Measurements from ENCODE around the gene CACNG1. TPM values are rescaled to one million over a fixed set of nuclear protein-coding genes. Genes with fewer than 3 reads are reported as not detected.
A peak's percentile ranks its signal among the peaks of the same experiment; 100 is the strongest.

Gene CACNG1
- total and polyA plus RNA-seq, 2 of the 4 experiments (the other 2 are of a cell fraction), result not detected

DNA sequence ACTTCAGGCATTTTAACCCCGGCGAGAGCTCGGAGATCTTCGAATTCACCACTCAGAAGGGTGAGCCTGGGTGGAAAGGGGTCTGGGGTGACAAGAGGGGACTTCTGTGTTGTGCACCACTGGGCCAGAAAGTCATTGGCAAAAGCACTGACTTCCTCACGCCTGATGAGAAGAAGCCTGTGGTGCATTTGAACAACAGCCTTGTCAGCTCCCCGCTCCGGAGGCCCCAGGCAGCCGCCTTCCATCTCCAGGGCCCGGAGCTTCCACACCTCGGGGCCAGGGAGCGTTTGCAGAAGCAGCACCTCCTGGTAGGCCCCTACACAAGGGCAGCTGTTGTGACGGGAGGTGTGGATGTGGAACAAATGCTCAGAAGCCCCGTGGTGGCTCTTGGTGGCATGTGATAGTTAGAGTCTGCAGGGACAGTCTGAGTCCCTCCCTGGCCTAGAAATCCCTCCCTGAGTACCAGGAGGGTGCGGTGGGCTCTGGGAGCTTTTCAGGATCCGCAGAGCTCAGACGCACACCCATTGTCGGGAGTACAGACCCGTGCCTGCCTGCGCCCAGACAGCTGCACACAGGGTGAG is 9.7 kb downstream of the CACNG1 start:
- no TSS peak for BruUV-seq (replicated peaks)
- Histone ChIP-seq H3K4me3 (ENCODE audit: insufficient read depth, low read depth, low read length) (no peak overlapping the region), H3K27me3 (ENCODE audit: control insufficient read depth, insufficient read depth, low read length) (peaks cover 7% of the 10 kb centered on the region), H4K20me1 (ENCODE audit: insufficient read depth, low read length) (0 out of 2 replicates have a peak, but pooled peaks cover 4% of the 10 kb centered on the region), H3K23ac (ENCODE audit: low read depth, low read length) (no peak overlapping the region), H3K4me2 (ENCODE audit: low read depth, low read length) (no peak overlapping the region), H3K4ac (ENCODE audit: low read depth, low read length) (no peak overlapping the region), H3K14ac (replicated peaks; ENCODE audit: low read depth, low read length) (no peak overlapping the region; the same call in 1 of the 2 replicates), H4K5ac (ENCODE audit: low read depth, low read length) (no peak overlapping the region), H3K9me1 (ENCODE audit: insufficient read depth, low read length) (peaks cover 5% of the 10 kb centered on the region), H3K36me3 (ENCODE audit: control insufficient read depth, insufficient read depth, low read length) (no peaks in the 10 kb centered on the region), H4K8ac (ENCODE audit: low read depth in 2 of 2, low read length in 2 of 2) (no peak overlapping the region), H3K9me3 (ENCODE audit: control insufficient read depth, insufficient read depth, low read length) (peaks cover 9% of the 10 kb centered on the region), H3K18ac (ENCODE audit: low read depth, low read length) (no peak overlapping the region), H3K9ac (ENCODE audit: low read depth, low read length) (no peak overlapping the region), H2AK5ac (ENCODE audit: low read depth, low read length) (no peak overlapping the region), H4K91ac (ENCODE audit: insufficient read depth, low read depth, low read length) (no peak overlapping the region), H3K4me1 (ENCODE audit: control insufficient read depth, insufficient read depth, low read length) (no peaks in the 10 kb centered on the region), H2BK120ac (ENCODE audit: low read depth, low read length) (no peak overlapping the region), H3K27ac (ENCODE audit: insufficient read depth, low read length) (no peak overlapping the region), H3K79me1 (ENCODE audit: low read depth in 1 of 2, low read length in 2 of 2) (no peaks in the 10 kb centered on the region), H2BK15ac (ENCODE audit: low read depth, low read length) (no peak overlapping the region), H2AFZ (replicated peaks; ENCODE audit: low read length, poor library complexity) (no peak overlapping the region), H2BK5ac (ENCODE audit: low read depth, low read length, poor library complexity, severe bottlenecking) (no peak overlapping the region), H2BK20ac (ENCODE audit: low read depth, low read length) (no peak overlapping the region), H3K56ac (ENCODE audit: extremely low read depth, insufficient read depth, low read length) (no peak overlapping the region), H2AK9ac (replicated peaks; ENCODE audit: low read depth, low read length, poor library complexity) (peak overlapping the region; percentile 24)
- DNase-seq (no peak), ATAC-seq (ENCODE audit: low read depth) (no peak)
- TF ChIP-seq, protein P1, sequence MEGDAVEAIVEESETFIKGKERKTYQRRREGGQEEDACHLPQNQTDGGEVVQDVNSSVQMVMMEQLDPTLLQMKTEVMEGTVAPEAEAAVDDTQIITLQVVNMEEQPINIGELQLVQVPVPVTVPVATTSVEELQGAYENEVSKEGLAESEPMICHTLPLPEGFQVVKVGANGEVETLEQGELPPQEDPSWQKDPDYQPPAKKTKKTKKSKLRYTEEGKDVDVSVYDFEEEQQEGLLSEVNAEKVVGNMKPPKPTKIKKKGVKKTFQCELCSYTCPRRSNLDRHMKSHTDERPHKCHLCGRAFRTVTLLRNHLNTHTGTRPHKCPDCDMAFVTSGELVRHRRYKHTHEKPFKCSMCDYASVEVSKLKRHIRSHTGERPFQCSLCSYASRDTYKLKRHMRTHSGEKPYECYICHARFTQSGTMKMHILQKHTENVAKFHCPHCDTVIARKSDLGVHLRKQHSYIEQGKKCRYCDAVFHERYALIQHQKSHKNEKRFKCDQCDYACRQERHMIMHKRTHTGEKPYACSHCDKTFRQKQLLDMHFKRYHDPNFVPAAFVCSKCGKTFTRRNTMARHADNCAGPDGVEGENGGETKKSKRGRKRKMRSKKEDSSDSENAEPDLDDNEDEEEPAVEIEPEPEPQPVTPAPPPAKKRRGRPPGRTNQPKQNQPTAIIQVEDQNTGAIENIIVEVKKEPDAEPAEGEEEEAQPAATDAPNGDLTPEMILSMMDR (conservative IDR thresholded peaks at IDR 0.05; ENCODE audit: low read depth, low read length), result no peak
- TF ChIP-seq RCOR1 (IDR thresholded peaks at IDR 0.05; ENCODE audit: insufficient replicate concordance, low read length) (no peak), RAD21 (IDR thresholded peaks at IDR 0.05; ENCODE audit: low read length) (no peak), POLR2A (IDR thresholded peaks at IDR 0.05; ENCODE audit: low read depth, low read length) (no peak), BHLHE40 (IDR thresholded peaks at IDR 0.05; ENCODE audit: low read depth, low read length) (no peak), CHD1 (IDR thresholded peaks at IDR 0.05; ENCODE audit: low read depth, low read length) (no peak)
- TF ChIP-seq, protein P2, sequence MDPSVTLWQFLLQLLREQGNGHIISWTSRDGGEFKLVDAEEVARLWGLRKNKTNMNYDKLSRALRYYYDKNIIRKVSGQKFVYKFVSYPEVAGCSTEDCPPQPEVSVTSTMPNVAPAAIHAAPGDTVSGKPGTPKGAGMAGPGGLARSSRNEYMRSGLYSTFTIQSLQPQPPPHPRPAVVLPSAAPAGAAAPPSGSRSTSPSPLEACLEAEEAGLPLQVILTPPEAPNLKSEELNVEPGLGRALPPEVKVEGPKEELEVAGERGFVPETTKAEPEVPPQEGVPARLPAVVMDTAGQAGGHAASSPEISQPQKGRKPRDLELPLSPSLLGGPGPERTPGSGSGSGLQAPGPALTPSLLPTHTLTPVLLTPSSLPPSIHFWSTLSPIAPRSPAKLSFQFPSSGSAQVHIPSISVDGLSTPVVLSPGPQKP (IDR thresholded peaks at IDR 0.05; ENCODE audit: borderline replicate concordance, low read depth, low read length), result no peak
- 80% methylated on average over 10 of the region's 19 CpGs; no CpG with 5 or more reads in 1 of the 2 experiments for WGBS, 2 experiments (ENCODE audit: extremely low coverage in 2 of 2, insufficient read length in 1 of 2)
- ChIA-PET POLR2A (ENCODE audit: unreplicated experiment) (no interaction called here), CTCF (no interaction called here)
- in situ Hi-C loops (cut with MboI; ENCODE audit: low sequenced_read_pairs) (no loop called here), dilution Hi-C loops (cut with HindIII; ENCODE audit: low sequenced_read_pairs, unreplicated experiment) (no loop called here), intact Hi-C loops (cut with micrococcal nuclease) (no loop called here)

All from IMR-90 (cell line).